Measurements from ENCODE around the gene FAM193B. TPM values are rescaled to one million over a fixed set of nuclear protein-coding genes. Genes with fewer than 3 reads are reported as not detected.
A peak's percentile ranks its signal among the peaks of the same experiment; 100 is the strongest.

The FAM193B gene
- total and polyA plus RNA-seq, 2 of the 13 experiments (the other 11 are each of a cell fraction or from before 2014, with no cell fraction given): 21.2 to 40.9 TPM

GRCh38 chr5:177592010-177592834 is 37.9 kb upstream of the FAM193B start, which contains the start of gene TMED9 (continued):
- TF ChIP-seq TP53 (CRISPR knock-in tag; conservative IDR thresholded peaks at IDR 0.05) (no peak), NKX3-1 (CRISPR knock-in tag; IDR thresholded peaks at IDR 0.05) (no peak), AGO2 (optimal IDR thresholded peaks at IDR 0.05; ENCODE audit: low read depth, low read length) (no peak), MXI1 (IDR thresholded peaks at IDR 0.05; ENCODE audit: borderline replicate concordance, low read depth, low read length) (peak; percentile 65; the same call in 1 of the 3 replicates), PREB (CRISPR knock-in tag; IDR thresholded peaks at IDR 0.05) (no peak), ZNF280B (CRISPR knock-in tag; IDR thresholded peaks at IDR 0.05; ENCODE audit: borderline replicate concordance) (0 out of 2 replicates have a peak, but pooled peaks have one; percentile 17), ZFP91 (CRISPR knock-in tag; IDR thresholded peaks at IDR 0.05; ENCODE audit: borderline replicate concordance) (peak; percentile 82), ZNF646 (CRISPR knock-in tag; IDR thresholded peaks at IDR 0.05) (no peak), IKZF4 (CRISPR knock-in tag; IDR thresholded peaks at IDR 0.05; ENCODE audit: borderline replicate concordance, low read depth, not compliant biosample characterization) (peak; percentile 35), ARHGAP35 (CRISPR knock-in tag; IDR thresholded peaks at IDR 0.05; ENCODE audit: borderline replicate concordance) (peak; percentile 90), HOXA5 (CRISPR knock-in tag; IDR thresholded peaks at IDR 0.05) (peak; percentile 85), FOXK1 (CRISPR knock-in tag; IDR thresholded peaks at IDR 0.05; ENCODE audit: borderline replicate concordance, low read depth) (peak; percentile 28; the same call in 1 of the 2 replicates), AKAP8 (CRISPR knock-in tag; IDR thresholded peaks at IDR 0.05) (0 out of 2 replicates have a peak, but pooled peaks have one; percentile 50), POLR2A (IDR thresholded peaks at IDR 0.05; ENCODE audit: insufficient read depth in 1 of 2, low read depth in 2 of 2, low read length in 2 of 2) (peak; percentile 94 to 97), SOX5 (CRISPR knock-in tag; IDR thresholded peaks at IDR 0.05; ENCODE audit: borderline replicate concordance) (peak; percentile 41; the same call in 1 of the 2 replicates), GABPA (IDR thresholded peaks at IDR 0.05; ENCODE audit: low read depth, low read length) (peak; percentile 36; the same call in 1 of the 2 replicates), GABPA (CRISPR knock-in tag; IDR thresholded peaks at IDR 0.05; ENCODE audit: low read depth) (peak; percentile 60; the same call in 1 of the 2 replicates), ZNF75D (CRISPR knock-in tag; IDR thresholded peaks at IDR 0.05; ENCODE audit: borderline replicate concordance) (no peak)
